H54 (cell line): ENCODE data around the gene RCN1.
"Not testable (repeated sequence)": the region's sequence is repeated elsewhere in the genome, so short reads cannot be mapped to it uniquely, and the experiment has no call there.

Source experiments
- DNase-seq: peaks from one replicate; pipeline ENCODE4 v3.0.0; 2011; ENCODE audit warnings: low spot score, mixed read lengths; ENCODE audit not compliant: insufficient read length
- FAIRE-seq: peaks from 3 replicates; lab custom pipeline; 2011; peaks lifted over from hg19 to GRCh38; lab: Jason Lieb, UNC
- POLR2A ChIP-seq: IDR thresholded peaks from 2 replicates; pipeline ENCODE4 v1.6.1; 2011; ENCODE audit warnings: low read depth, mild to moderate bottlenecking, low read length

The RCN1 gene

GRCh38 chr11:32090545-32091370 is at the start of gene RCN1:
Gene RCN1, plus strand, starts transcription at chr11:32091074. Its CDS starts 123 bp downstream, at chr11:32091197.
- DNase-seq (peak; percentile 58), FAIRE-seq (no peak)
- TF ChIP-seq POLR2A: peak; percentile 59

DNA sequence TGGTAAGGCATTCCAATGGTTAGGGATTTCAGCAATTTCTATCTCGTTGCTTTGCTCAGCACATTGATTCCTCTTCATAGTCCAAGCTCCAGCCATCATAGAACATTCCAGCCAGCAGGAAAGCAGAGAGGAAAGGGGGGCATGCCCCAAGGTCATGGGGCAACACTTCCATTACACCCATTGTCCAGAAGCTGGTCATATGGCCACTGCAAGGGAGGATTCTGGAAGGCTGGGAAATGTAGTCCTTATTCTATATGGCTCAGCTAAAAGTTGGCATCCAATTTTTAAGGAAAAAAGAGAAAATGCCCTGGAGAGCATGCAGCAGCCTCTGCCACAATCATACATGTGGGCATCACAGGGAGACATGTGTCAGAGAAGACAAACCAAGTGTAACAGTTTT is 47.1 kb upstream of the RCN1 start:
- TF ChIP-seq POLR2A: no peak
- DNase-seq (no peak), FAIRE-seq (no peak)

DNA sequence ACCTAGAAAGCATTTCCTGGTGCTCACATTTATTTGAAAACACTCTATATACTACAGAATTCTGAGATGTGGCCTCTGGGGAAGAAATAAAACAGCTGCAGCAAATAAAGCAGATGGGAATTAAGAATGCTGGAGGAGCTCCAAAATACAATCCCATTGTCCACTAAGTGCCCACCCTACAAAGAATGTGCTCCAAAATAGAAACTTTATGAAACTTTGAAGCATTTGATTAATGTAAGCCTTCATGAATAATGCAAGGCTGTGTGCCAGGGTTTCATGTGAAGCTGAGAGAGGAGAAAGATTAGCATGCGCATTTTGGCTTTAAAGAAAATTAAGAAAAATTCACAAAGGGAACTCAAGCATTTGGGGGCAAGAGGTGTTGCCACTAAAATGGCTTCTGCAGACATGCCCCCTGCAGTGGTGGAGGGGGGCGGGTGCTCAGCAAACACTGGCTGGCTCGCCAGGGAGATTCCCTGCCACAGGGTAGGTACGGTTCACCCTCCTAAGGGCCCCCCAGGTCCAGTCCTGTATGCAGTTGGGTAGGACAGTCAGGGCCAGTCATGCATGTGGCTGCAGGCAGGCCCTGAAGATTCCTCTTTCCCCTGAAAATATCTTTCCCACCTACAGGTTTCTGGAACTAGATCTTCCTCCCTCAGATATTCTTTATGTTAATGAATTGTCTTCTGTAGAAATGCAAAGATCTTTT is 46.6 kb upstream of the RCN1 start:
- no peak for FAIRE-seq
- TF ChIP-seq POLR2A: no peak
- DNase-seq: no peak

- FAIRE-seq: no peak
- DNase-seq: no peak
- no peak for TF ChIP-seq POLR2A
These were observed 45.4 kb upstream of the RCN1 start for GRCh38 chr11:32045456-32045855.

DNA sequence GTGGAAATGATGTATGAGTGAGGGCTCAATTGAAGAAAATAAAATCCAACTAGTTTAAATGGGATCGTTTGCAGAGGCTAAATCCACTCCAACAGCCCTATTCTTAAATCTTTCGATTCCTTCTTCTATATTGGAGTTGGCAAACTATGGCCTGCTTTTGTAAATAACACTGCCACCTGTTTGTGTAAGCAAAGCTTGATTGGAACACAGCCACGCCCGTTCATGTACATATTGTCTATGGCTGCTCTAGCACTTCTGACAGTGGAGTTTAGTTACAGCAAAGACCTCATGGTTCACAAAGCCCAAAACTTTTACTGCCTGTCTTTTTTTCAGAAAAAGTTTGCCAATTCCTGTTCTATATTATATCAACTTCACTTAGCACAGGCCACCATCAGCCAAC is 40.6 kb upstream of the RCN1 start:
- DNase-seq: no peak
- FAIRE-seq: no peak
- no peak for TF ChIP-seq POLR2A

DNA sequence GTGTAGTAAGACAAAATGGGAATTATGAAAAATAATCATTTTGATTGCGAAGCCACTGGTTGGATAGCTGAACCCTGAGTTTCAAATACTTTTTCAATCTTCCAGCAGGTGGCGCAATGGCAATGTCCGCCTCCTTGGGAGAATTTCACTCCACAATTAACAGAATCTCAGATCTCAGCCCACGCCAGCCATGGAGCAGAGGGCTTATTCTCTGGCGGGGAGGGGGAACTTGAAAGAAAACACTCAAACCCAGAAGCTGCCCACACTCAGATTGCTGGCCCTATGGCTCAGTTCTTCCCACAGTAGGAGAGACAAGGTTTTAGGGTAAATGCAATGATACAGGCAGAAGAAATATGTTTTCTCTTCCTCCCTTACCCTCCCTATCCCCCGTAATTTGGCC is 38.7 kb upstream of the RCN1 start:
- TF ChIP-seq POLR2A: no peak
- no peak for FAIRE-seq
- DNase-seq: peak; percentile 45

DNA sequence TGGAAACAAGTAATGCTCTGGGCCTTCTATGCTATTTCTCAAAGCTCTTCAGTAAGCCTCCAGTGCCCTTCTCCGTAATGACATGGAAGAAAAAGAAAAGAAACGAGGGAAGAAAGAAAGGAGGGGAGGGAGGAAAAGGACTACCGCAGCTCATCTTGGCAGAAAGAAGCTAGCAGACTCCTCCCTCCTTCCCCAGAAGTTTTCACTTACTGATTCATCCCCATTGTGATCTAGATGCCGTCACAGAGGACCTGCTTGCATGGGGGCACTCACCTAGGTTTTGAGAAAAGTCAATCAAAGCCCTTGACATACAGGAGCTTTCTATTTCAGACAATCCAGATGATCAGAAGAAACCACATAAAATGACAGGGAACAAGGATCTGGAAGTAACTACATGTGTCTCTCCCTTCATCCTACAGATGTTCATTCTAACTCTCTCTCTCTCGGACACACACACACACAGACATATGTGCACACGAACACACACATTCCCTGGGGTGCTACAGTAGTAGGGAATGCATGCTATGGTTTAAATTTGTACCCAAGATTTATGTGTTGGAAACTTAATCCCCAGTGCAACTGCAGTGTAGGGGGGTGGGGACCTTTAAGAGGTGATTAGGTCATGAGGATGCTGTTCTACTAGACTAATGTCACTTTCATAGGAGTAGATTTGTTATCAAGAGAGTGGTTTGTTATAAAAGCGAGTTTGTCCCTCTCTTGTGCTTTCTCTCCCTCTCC is 37.6 kb upstream of the RCN1 start:
- FAIRE-seq: no peak
- TF ChIP-seq POLR2A: no peak
- no peak for DNase-seq

GRCh38 chr11:32055861-32056260 is 35.0 kb upstream of the RCN1 start:
- FAIRE-seq: no peak
- no peak for TF ChIP-seq POLR2A
- no peak for DNase-seq

GRCh38 chr11:32056438-32056837 is 34.4 kb upstream of the RCN1 start:
- DNase-seq: no peak
- FAIRE-seq: no peak
- TF ChIP-seq POLR2A: no peak

GRCh38 chr11:32059686-32060462 is 31.0 kb upstream of the RCN1 start:
- no peak for TF ChIP-seq POLR2A
- DNase-seq (no peak), FAIRE-seq (no peak)

GRCh38 chr11:32062540-32062939 is 28.3 kb upstream of the RCN1 start:
- FAIRE-seq (no peak), DNase-seq (no peak)
- TF ChIP-seq POLR2A: no peak

DNA sequence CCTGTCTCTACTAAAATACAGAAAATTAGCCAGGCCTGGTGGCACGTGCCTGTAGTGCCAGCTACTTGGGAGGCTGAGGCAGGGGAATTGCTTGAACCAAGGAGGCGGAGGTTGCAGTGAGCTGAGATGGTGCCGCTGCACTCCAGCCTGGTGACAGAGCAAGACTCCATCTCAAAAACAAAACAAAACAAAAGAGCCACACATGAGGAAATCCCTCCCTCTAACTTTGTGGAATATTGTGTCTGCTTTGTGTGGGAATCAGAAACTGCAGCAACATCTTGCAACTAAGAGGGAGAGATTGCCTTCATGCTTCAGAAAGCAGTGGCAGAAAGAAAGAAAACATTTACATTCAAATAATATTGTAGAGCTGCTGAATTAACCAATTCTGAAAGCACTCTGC is 27.8 kb upstream of the RCN1 start:
- not testable (repeated sequence) for DNase-seq, FAIRE-seq

- DNase-seq (no peak), FAIRE-seq (no peak)
- TF ChIP-seq POLR2A: no peak
These were observed 24.8 kb upstream of the RCN1 start for GRCh38 chr11:32065865-32066629.
